GM12801 (cell line): ENCODE results near the gene TBL1XR1.

Experiments used
- CTCF ChIP-seq: IDR thresholded peaks from one replicate; pipeline ENCODE4 v1.5.1; 2011; ENCODE audit warnings: control low read depth; ENCODE audit not compliant: insufficient read length; ENCODE audit errors: extremely low read depth

TBL1XR1 gene

GRCh38 chr3:177069514-177070329 is 127.6 kb downstream of the TBL1XR1 start:
- TF ChIP-seq CTCF = no peak

- no peak for TF ChIP-seq CTCF
These were observed 128.3 kb downstream of the TBL1XR1 start for GRCh38 chr3:177068967-177069366.

- TF ChIP-seq CTCF = no peak
These were observed 131.2 kb downstream of the TBL1XR1 start for GRCh38 chr3:177066068-177066467.

- no peak for TF ChIP-seq CTCF
These were observed 131.8 kb downstream of the TBL1XR1 start for GRCh38 chr3:177065285-177066033.

- no peak for TF ChIP-seq CTCF
These were observed 135.1 kb downstream of the TBL1XR1 start for GRCh38 chr3:177062052-177062732.

- no peak for TF ChIP-seq CTCF
These were observed 135.9 kb downstream of the TBL1XR1 start for GRCh38 chr3:177061369-177061768.

- no peak for TF ChIP-seq CTCF
These were observed 136.8 kb downstream of the TBL1XR1 start for GRCh38 chr3:177060492-177060891.
